ENCODE results near the gene BBS9. TPM values are rescaled to one million over a fixed set of nuclear protein-coding genes. Genes with fewer than 3 reads are reported as not detected.

Gene BBS9
- total RNA-seq, 5 donors from 2014 or later (not counting 1 experiment from before 2014, with no cell fraction given): 18.5 to 28.8 (median 20.9) TPM

- POLR2A ChIA-PET: no interaction called here
- CTCF ChIA-PET: no interaction called here
- Histone ChIP-seq H3K4me1 (ENCODE audit: control insufficient read depth in 1 of 2, extremely low read depth in 1 of 2, insufficient read depth in 2 of 2, low read length in 2 of 2) (no peaks in the 10 kb centered on the region), H3K27me3 (replicated peaks in 1 of 2; ENCODE audit: control insufficient read depth in 2 of 2, extremely low read depth in 1 of 2, insufficient read depth in 2 of 2, low read length in 1 of 2) (no peaks in the 10 kb centered on the region), H3K4me3 (ENCODE audit: control insufficient read depth in 1 of 2, extremely low read depth in 1 of 2, low read length in 1 of 2) (no peak overlapping the region), H3K36me3 (ENCODE audit: control insufficient read depth in 2 of 2, extremely low read depth in 1 of 2, insufficient read depth in 1 of 2, low read length in 1 of 2) (no peaks in the 10 kb centered on the region), H3K9me3 (no peaks in the 10 kb centered on the region), H3K27ac (ENCODE audit: low read length) (no peak overlapping the region)
- H3K4me1 Mint-ChIP-seq: no peaks in the 10 kb centered on the region
- H3K9me3 Mint-ChIP-seq: peaks cover 3 to 18% (median 7%) of the 10 kb centered on the region in 3 donors
- H3K36me3 Mint-ChIP-seq: peaks cover 18% of the 10 kb centered on the region
- DNase-seq: no peak
- no peak overlapping the region for H3K4me3 Mint-ChIP-seq
- H3K27me3 Mint-ChIP-seq: no peaks in the 10 kb centered on the region
- ATAC-seq (replicated peaks in 1 of 4): no peak
- no peak overlapping the region for H3K27ac Mint-ChIP-seq
Measured at GRCh38 chr7:33579673-33579960, 450.3 kb downstream of the BBS9 start.

- ATAC-seq (replicated peaks in 1 of 4) (no peak), DNase-seq (no peak)
- no peaks in the 10 kb centered on the region for H3K4me1 Mint-ChIP-seq
- peaks cover 4% of the 10 kb centered on the region for H3K36me3 Mint-ChIP-seq
- no peaks in the 10 kb centered on the region for H3K27me3 Mint-ChIP-seq
- peaks cover under 1 to 10% (median 3%) of the 10 kb centered on the region in 3 donors for H3K9me3 Mint-ChIP-seq
- no peaks in the 10 kb centered on the region for H3K27me3 ChIP-seq (replicated peaks in 1 of 2; ENCODE audit: control insufficient read depth in 2 of 2, extremely low read depth in 1 of 2, insufficient read depth in 2 of 2, low read length in 1 of 2)
- H3K36me3 ChIP-seq (ENCODE audit: control insufficient read depth in 2 of 2, extremely low read depth in 1 of 2, insufficient read depth in 1 of 2, low read length in 1 of 2): no peaks in the 10 kb centered on the region
- ChIA-PET POLR2A (no interaction called here), CTCF (no interaction called here)
- H3K4me3 Mint-ChIP-seq: no peak overlapping the region
- 42% methylated on average over 2 of the region's 3 CpGs for WGBS (ENCODE audit: insufficient coverage)
- no peaks in the 10 kb centered on the region for H3K9me3 ChIP-seq
- no peak overlapping the region for H3K27ac ChIP-seq (ENCODE audit: low read length)
- H3K4me3 ChIP-seq (ENCODE audit: control insufficient read depth in 1 of 2, extremely low read depth in 1 of 2, low read length in 1 of 2): no peak overlapping the region
- H3K27ac Mint-ChIP-seq: no peak overlapping the region
- H3K4me1 ChIP-seq (ENCODE audit: control insufficient read depth in 1 of 2, extremely low read depth in 1 of 2, insufficient read depth in 2 of 2, low read length in 2 of 2): no peaks in the 10 kb centered on the region
Measured at GRCh38 chr7:33581236-33581635, 451.9 kb downstream of the BBS9 start.

- no peak overlapping the region for H3K4me3 ChIP-seq (ENCODE audit: control insufficient read depth in 1 of 2, extremely low read depth in 1 of 2, low read length in 1 of 2)
- Mint-ChIP-seq H3K27me3 (no peaks in the 10 kb centered on the region), H3K36me3 (peaks cover 2% of the 10 kb centered on the region), H3K9me3 (peaks cover 0 to 5% (median 3%) of the 10 kb centered on the region in 3 donors), H3K27ac (no peak overlapping the region), H3K4me1 (no peaks in the 10 kb centered on the region), H3K4me3 (no peak overlapping the region)
- ATAC-seq (replicated peaks in 1 of 4): no peak
- H3K36me3 ChIP-seq (ENCODE audit: control insufficient read depth in 2 of 2, extremely low read depth in 1 of 2, insufficient read depth in 1 of 2, low read length in 1 of 2): no peaks in the 10 kb centered on the region
- H3K27me3 ChIP-seq (replicated peaks in 1 of 2; ENCODE audit: control insufficient read depth in 2 of 2, extremely low read depth in 1 of 2, insufficient read depth in 2 of 2, low read length in 1 of 2): no peaks in the 10 kb centered on the region
- H3K9me3 ChIP-seq: no peaks in the 10 kb centered on the region
- DNase-seq: no peak
- H3K27ac ChIP-seq (ENCODE audit: low read length): no peak overlapping the region
- CTCF ChIA-PET: no interaction called here
- WGBS (ENCODE audit: insufficient coverage): no CpG with 5 or more reads among the region's 1 CpG
- POLR2A ChIA-PET: no interaction called here
- H3K4me1 ChIP-seq (ENCODE audit: control insufficient read depth in 1 of 2, extremely low read depth in 1 of 2, insufficient read depth in 2 of 2, low read length in 2 of 2): no peaks in the 10 kb centered on the region
Measured at GRCh38 chr7:33582104-33582503, 452.7 kb downstream of the BBS9 start.

- H3K9me3 ChIP-seq: no peaks in the 10 kb centered on the region
- no peak overlapping the region for H3K4me3 ChIP-seq (ENCODE audit: control insufficient read depth in 1 of 2, extremely low read depth in 1 of 2, low read length in 1 of 2)
- DNase-seq: no peak
- H3K4me1 ChIP-seq (ENCODE audit: control insufficient read depth in 1 of 2, extremely low read depth in 1 of 2, insufficient read depth in 2 of 2, low read length in 2 of 2): no peaks in the 10 kb centered on the region
- Mint-ChIP-seq H3K27ac (no peak overlapping the region), H3K4me3 (no peak overlapping the region), H3K27me3 (no peaks in the 10 kb centered on the region), H3K4me1 (no peaks in the 10 kb centered on the region), H3K9me3 (peaks cover 0 to 3% (median under 1%) of the 10 kb centered on the region in 3 donors), H3K36me3 (no peaks in the 10 kb centered on the region)
- no CpG with 5 or more reads among the region's 1 CpG for WGBS (ENCODE audit: insufficient coverage)
- ChIA-PET CTCF (no interaction called here), POLR2A (no interaction called here)
- H3K27ac ChIP-seq (ENCODE audit: low read length): no peak overlapping the region
- no peaks in the 10 kb centered on the region for H3K27me3 ChIP-seq (replicated peaks in 1 of 2; ENCODE audit: control insufficient read depth in 2 of 2, extremely low read depth in 1 of 2, insufficient read depth in 2 of 2, low read length in 1 of 2)
- H3K36me3 ChIP-seq (ENCODE audit: control insufficient read depth in 2 of 2, extremely low read depth in 1 of 2, insufficient read depth in 1 of 2, low read length in 1 of 2): no peaks in the 10 kb centered on the region
- no peak for ATAC-seq (replicated peaks in 1 of 4)
Measured at GRCh38 chr7:33582533-33582932, 453.2 kb downstream of the BBS9 start.

- POLR2A ChIA-PET: interaction anchor here (0.6 to 0.7 kb wide), 2 partner anchors 9 to 811 kb away, joined by 3 to 8 read pairs; no protein-coding TSS in a partner anchor
- WGBS (ENCODE audit: insufficient coverage): no CpG with 5 or more reads among the region's 2 CpGs
- H3K27me3 Mint-ChIP-seq: no peaks in the 10 kb centered on the region
Measured at GRCh38 chr7:33589911-33590310, 460.5 kb downstream of the BBS9 start.

GRCh38 chr7:33590916-33591315 lies 461.6 kb downstream of the BBS9 start:
- H3K4me3 Mint-ChIP-seq: no peak overlapping the region

More at GRCh38 chr7:33589911-33590310, 460.5 kb downstream of the BBS9 start:
- H3K27ac Mint-ChIP-seq: no peak overlapping the region
- peaks cover 3% of the 10 kb centered on the region in 3 donors for H3K9me3 Mint-ChIP-seq
- DNase-seq: no peak
- Histone ChIP-seq H3K4me3 (ENCODE audit: control insufficient read depth in 1 of 2, extremely low read depth in 1 of 2, low read length in 1 of 2) (no peak overlapping the region), H3K9me3 (no peaks in the 10 kb centered on the region), H3K27ac (ENCODE audit: low read length) (no peak overlapping the region), H3K27me3 (replicated peaks in 1 of 2; ENCODE audit: control insufficient read depth in 2 of 2, extremely low read depth in 1 of 2, insufficient read depth in 2 of 2, low read length in 1 of 2) (no peaks in the 10 kb centered on the region), H3K36me3 (ENCODE audit: control insufficient read depth in 2 of 2, extremely low read depth in 1 of 2, insufficient read depth in 1 of 2, low read length in 1 of 2) (no peaks in the 10 kb centered on the region), H3K4me1 (ENCODE audit: control insufficient read depth in 1 of 2, extremely low read depth in 1 of 2, insufficient read depth in 2 of 2, low read length in 2 of 2) (no peaks in the 10 kb centered on the region)
- ATAC-seq (replicated peaks in 1 of 4): no peak
- H3K4me1 Mint-ChIP-seq: no peaks in the 10 kb centered on the region
- CTCF ChIA-PET: interaction anchor here in 1 of 2 donors (0.7 kb wide), 1 partner anchor 1858 kb away, joined by 4 read pairs; no protein-coding TSS in a partner anchor
- H3K36me3 Mint-ChIP-seq: peaks cover 9% of the 10 kb centered on the region
- H3K4me3 Mint-ChIP-seq: no peak overlapping the region

GRCh38 chr7:33591490-33591889 lies 462.1 kb downstream of the BBS9 start:
- Mint-ChIP-seq H3K36me3 (peaks cover 9% of the 10 kb centered on the region), H3K27me3 (no peaks in the 10 kb centered on the region), H3K27ac (no peak overlapping the region), H3K4me3 (no peak overlapping the region), H3K9me3 (peaks cover 3% of the 10 kb centered on the region in 3 donors), H3K4me1 (no peaks in the 10 kb centered on the region)
- H3K27me3 ChIP-seq (replicated peaks in 1 of 2; ENCODE audit: control insufficient read depth in 2 of 2, extremely low read depth in 1 of 2, insufficient read depth in 2 of 2, low read length in 1 of 2): no peaks in the 10 kb centered on the region
- POLR2A ChIA-PET: no interaction called here
- H3K27ac ChIP-seq (ENCODE audit: low read length): no peak overlapping the region
- CTCF ChIA-PET: no interaction called here
- no CpG with 5 or more reads among the region's 5 CpGs for whole genome bisulfite sequencing (ENCODE audit: insufficient coverage)
- H3K9me3 ChIP-seq: no peaks in the 10 kb centered on the region
- ATAC-seq (replicated peaks in 1 of 4) (no peak), DNase-seq (no peak)
- H3K36me3 ChIP-seq (ENCODE audit: control insufficient read depth in 2 of 2, extremely low read depth in 1 of 2, insufficient read depth in 1 of 2, low read length in 1 of 2): no peaks in the 10 kb centered on the region
- H3K4me3 ChIP-seq (ENCODE audit: control insufficient read depth in 1 of 2, extremely low read depth in 1 of 2, low read length in 1 of 2): no peak overlapping the region
- no peaks in the 10 kb centered on the region for H3K4me1 ChIP-seq (ENCODE audit: control insufficient read depth in 1 of 2, extremely low read depth in 1 of 2, insufficient read depth in 2 of 2, low read length in 2 of 2)

More at GRCh38 chr7:33590916-33591315, 461.6 kb downstream of the BBS9 start:
- Histone ChIP-seq H3K27ac (ENCODE audit: low read length) (no peak overlapping the region), H3K36me3 (ENCODE audit: control insufficient read depth in 2 of 2, extremely low read depth in 1 of 2, insufficient read depth in 1 of 2, low read length in 1 of 2) (no peaks in the 10 kb centered on the region), H3K4me3 (ENCODE audit: control insufficient read depth in 1 of 2, extremely low read depth in 1 of 2, low read length in 1 of 2) (no peak overlapping the region), H3K9me3 (no peaks in the 10 kb centered on the region), H3K4me1 (ENCODE audit: control insufficient read depth in 1 of 2, extremely low read depth in 1 of 2, insufficient read depth in 2 of 2, low read length in 2 of 2) (no peaks in the 10 kb centered on the region), H3K27me3 (replicated peaks in 1 of 2; ENCODE audit: control insufficient read depth in 2 of 2, extremely low read depth in 1 of 2, insufficient read depth in 2 of 2, low read length in 1 of 2) (no peaks in the 10 kb centered on the region)
- no peaks in the 10 kb centered on the region for H3K4me1 Mint-ChIP-seq
- peaks cover 3% of the 10 kb centered on the region in 3 donors for H3K9me3 Mint-ChIP-seq
- no peak overlapping the region for H3K27ac Mint-ChIP-seq
- ATAC-seq (replicated peaks in 1 of 4) (no peak), DNase-seq (no peak)
- H3K36me3 Mint-ChIP-seq: peaks cover 9% of the 10 kb centered on the region
- CTCF ChIA-PET: interaction anchor here in 1 of 2 donors (0.7 kb wide), 1 partner anchor 1163 kb away, joined by 3 read pairs; no protein-coding TSS in a partner anchor
- POLR2A ChIA-PET: no interaction called here
- H3K27me3 Mint-ChIP-seq: no peaks in the 10 kb centered on the region

All from T-cell (primary cell).